GM12892 (cell line): Measurements from ENCODE around the gene PGF.

Source experiments
- POLR2A ChIP-seq: IDR thresholded peaks from 2 replicates; pipeline ENCODE4 v1.6.1; 2011; ENCODE audit warnings: low read depth, low read length, control low read depth
- POLR2AphosphoS5 ChIP-seq: IDR thresholded peaks from 2 replicates; pipeline ENCODE4 v1.6.1; 2011; ENCODE audit warnings: low read depth, low read length, control low read depth
- TAF1 ChIP-seq: IDR thresholded peaks from 2 replicates; pipeline ENCODE4 v1.6.1; 2011; ENCODE audit warnings: low read depth, mild to moderate bottlenecking, control low read depth, low read length, borderline replicate concordance

GRCh38 chr14:74963705-74964271, 8.4 kb upstream of the PGF start:
- TF ChIP-seq POLR2A (no peak), POLR2AphosphoS5 (no peak), TAF1 (no peak)
